GM18499 (cell line): Measurements from ENCODE around the gene GRAMD1B.

ENCODE experiments used
- ATAC-seq: cut with Tn5 transposase; IDR thresholded peaks from one replicate; pipeline ENCODE4 v1.9.1; 2021; ENCODE audit warnings: moderate number of reproducible peaks; ENCODE audit not compliant: insufficient read depth, unreplicated experiment

The GRAMD1B gene

DNA sequence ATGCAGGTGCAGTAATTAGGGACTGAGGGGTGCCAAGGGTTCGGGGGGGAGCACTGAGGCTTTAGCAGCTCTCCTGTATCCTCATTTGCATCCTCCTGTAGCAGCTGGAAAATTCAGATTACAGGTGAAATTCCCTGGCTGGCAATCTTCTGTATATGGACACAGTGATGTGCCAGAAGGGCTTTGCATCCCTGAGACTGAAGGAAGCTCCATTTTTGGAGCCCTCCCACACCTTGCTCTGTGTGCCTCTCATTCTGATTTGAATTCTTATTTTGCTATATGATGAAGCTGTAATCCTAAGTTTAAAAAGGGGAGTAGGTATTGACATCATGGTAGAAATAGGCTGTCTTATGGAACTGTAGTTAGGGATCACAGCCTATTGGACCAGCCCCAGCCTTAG lies 177.7 kb downstream of the GRAMD1B start:
- ATAC-seq, result no peak

DNA sequence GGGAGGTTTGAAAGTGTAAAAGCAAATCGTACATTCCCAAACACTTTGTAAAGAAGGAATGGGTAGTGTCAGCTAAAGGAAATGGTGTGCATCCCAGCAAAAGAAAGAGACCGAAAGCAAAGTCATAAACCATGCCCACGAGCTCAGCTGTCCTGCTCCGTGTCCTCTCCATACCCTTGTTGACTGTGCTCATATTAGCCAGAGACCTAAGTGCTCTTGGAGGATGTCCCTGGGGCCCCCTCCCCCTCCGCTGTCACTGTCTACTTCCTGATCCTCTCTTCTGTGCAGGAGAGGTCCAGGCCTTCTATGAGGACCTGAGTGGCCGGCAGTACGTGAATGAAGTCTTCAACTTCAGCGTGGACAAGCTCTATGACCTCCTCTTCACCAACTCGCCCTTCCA lies 178.3 kb downstream of the GRAMD1B start:
- no peak for ATAC-seq

DNA sequence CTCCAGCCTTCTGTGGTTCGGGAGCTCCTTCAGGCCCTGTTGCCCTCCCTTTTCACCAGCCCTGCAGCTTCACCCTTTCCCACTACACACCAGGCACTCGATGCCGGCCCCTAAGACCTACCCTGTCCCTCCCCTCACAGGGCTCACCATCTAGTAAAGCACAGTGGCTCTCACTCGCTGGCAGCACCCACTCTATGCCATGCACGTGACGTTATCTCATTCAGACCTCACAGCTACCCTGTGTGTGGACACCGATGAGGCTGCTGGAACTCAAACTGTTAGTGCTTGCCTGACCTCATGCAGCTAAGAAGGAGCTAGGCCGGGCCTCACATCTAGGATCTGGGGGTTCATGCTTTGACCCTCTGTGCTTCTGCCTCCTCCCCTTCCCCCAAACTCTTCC lies 178.9 kb downstream of the GRAMD1B start:
- ATAC-seq, result no peak

DNA sequence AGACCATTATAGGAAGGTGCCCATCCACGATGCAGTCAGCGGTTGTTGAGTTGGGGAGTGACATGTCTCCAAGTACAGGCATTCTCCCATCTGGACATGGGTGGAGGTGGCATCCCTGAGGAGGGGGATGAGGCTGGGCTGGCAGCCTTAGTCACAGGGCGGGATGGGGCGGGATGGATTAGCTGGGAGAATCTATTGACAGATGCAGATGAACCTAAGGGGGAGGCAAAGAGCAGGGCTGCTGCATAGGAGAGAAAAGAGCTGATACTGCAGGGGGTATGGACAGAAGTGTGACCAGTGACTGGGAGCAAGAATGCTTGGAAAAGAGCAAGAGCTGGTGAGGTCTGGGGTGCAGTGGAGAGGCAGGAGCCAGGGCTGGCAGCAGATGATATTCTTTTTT lies 181.6 kb downstream of the GRAMD1B start:
- ATAC-seq, result no peak

DNA sequence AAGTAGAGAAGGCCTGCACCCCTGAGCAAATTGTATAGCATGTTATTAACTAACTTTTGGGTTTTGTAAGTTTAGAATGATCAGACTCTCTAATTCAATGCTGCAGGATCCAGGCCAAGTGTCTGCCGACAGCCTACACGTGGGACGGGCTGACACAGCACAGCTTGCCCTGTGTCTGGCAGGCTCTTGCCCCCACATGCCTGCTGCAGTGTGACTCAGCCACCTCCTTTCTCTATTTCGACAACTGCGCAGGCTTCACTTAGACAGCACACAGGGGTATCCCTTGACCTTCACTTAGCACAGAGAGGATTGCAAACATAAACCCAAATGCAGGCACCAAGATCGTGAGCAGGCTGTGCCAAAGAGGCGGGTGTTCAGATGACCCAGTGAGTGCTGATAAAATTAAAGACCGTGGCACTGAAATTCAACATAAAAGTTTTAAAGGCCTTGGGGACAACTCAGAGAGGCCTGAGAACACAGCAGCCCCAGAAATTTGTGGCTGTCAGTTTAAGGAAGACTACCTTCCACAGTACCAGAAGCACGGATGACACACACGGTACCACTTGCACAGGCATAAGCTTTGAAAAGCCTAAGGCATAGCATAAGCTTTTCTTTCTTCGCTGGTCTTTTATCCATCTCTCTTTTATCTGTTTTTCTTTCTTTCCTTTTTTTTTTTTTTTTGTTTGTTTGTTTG lies 186.6 kb downstream of the GRAMD1B start:
- ATAC-seq, result no peak

DNA sequence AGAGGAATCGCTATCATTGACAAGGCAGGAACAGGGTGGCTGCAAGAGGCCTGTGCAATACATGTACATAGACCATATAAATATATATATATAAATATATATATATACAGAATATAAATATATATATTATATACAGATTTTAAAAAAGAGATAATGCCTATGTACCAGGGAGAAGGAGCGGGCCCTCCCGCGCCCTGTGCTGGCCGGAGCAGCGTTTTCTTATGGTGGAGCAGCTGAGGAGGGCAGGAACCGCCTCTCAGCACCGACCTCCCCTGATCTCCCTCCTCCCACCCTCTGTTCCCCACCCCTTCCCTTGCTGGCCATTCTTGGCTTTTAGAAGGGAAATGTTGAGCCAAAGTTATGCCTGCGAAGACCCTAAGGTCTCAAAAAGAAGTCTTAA lies 192.5 kb downstream of the GRAMD1B start:
- ATAC-seq, result no peak

DNA sequence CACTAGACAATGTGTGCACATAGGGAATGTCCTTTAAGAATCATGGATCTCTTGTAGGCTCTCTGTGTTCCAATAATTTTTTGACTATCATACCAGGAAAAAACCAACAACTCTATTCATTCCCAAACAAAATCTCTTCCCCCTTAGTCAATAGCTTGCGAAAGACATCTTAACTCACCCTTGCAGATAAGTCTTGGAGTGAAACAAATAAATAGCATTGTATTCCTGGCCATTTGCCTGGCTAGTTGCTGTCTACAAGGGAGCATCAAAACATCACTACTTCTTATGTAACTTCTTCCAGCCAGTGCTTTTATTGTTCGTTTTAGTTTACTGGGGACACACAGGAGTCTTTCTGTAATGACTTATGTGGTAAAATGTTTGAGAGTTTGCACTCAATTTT lies 194.9 kb downstream of the GRAMD1B start:
- no peak for ATAC-seq

DNA sequence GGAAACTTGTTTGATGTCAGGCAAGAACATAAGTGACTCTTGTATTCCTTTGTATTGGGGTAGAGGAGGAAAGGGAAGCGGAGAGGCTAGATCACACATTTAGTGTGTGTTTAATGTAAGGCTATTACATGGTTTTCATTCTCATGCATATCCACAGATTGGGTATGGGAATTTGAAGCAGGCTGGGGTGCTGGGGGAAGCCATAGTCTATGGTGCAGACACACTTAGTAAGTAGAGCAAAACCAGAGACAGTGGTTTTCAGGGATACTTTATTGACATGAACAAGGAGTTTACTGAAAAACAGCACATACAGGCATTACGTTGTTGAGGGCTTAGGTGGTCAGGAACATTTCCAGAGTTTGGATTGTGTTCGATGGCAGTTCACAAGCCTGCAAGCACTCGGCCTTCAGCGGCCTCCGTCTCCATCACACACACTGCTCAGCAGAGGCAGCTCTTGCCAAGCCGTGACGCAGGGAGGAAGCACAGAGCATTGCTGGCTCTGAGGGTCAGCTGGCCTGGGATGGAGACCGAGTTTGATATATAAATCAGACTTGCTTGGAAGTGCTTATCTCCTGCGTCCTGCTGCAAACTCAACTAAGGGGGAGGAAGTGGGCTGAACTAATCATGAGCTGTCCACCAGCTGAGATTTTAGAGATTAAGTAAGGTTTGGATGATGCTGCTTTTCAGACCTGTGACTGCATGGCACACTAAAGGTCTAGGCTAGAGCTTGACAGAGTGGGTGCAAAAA lies 199.0 kb downstream of the GRAMD1B start:
- ATAC-seq, result no peak

DNA sequence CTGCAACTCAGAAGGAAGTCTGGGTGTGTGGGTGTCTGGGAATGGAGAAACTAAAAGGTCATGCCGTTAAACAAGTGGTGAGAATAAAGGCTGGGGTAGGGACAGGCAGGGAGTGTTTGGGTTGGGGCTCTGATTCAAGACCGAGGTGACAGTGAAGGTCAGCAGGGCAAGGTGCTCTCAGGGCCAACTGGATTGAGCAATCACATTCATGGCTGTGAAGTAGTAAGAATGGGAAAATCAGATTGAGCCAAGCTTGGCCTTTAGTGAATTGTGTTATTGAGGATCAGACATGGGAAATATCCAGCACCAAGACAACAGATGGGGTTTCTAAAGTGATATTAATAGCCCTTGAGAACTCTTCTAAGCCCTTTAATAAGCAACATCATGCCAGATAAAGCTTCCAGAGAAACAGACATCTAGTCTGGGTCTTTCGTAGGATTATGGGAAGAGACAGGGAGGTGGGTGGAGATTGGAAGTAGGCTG lies 200.1 kb downstream of the GRAMD1B start:
- ATAC-seq, result no peak

DNA sequence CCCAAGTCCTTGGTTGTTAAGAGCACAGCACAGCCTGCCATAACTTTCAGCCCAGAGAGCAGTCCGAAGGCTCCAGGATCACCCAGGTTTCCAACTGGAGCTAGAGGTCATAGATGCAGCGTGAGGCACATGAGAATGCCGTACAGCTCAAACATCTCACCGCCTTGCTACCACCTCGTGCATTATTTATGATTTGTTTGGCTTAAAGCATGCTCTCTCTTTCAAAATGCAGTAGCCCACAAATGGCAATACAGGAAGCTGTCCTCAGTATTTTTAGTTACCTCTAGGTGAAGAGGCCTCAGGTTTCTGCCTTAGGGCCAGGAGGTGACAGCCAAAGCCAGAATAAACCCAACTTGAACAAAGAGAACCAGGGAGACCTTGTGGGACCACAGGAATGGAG lies 210.0 kb downstream of the GRAMD1B start:
- ATAC-seq, result no peak

DNA sequence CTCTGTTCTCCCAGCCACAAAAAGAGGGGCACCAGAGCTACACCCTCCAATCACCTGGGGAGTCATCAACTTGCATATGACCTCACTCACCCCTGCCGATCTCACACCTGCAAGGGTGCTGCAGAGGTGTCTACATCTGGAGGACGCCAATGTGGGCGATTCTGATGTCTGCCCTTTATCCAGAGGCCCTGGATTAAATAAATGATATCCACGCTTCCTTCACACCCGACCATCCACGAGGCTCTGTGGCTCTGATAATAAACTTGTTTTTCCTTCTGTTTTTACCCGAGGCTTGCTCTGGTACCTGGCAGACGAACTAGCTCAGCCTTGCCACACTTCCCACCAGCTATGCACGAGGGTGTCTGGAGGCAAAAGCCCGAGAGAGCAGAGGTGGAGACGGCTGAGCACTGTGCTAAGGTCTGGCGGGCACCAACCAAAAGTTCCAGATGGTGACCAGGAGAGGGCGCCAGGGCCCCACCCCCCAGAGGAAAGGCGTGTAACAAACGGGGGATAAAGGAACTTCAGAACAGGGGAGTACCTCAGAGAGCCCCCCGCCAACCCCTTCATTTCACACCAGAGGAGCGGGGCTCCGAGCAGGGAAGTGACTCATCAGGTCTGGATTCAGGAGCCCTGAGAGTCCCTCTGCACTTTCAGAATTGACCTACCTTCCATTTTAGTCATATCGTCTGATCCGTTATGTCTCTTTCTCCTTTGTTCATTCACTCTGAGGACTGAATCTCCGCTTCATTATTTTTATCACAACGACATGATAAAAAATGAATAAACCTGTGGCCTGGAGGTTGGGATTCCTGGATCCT lies 210.8 kb downstream of the GRAMD1B start:
- no peak for ATAC-seq

DNA sequence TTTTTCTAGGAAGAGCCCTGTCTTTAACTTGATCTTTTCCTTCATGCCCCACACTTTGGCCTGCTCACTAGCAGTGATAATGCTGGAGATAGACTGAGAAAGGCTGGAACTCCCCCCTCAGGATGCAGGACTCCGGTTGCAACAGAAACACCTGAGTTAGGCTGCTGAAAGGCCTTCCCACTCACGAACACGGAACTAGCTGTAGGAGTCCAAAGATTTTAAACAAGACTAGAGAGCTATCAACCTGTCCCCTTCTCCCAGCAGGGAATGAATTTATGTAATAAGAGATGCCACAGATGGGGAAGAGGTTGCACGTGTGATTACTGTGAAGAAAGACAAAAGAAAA lies 211.4 kb downstream of the GRAMD1B start:
- ATAC-seq, result no peak

DNA sequence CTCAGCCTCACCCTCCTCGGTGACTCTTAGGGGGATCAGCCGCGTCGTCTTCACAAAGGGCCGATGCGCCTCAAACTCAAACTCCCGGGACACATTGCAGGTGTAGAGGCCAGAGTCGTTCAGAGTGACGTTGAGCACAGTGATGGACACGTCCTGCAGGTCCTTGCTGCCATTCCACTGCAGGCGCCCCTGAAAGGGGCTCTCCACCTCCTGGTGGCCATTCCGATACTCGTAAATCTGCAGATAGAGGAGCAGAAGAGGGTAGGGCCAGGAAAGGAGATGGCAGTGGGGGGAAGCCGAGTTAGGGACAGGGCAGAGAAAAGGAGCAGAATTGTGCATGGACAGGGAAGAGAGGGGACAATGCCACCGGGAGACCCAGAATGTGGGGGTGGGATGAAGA lies 212.4 kb downstream of the GRAMD1B start:
- ATAC-seq, result no peak

DNA sequence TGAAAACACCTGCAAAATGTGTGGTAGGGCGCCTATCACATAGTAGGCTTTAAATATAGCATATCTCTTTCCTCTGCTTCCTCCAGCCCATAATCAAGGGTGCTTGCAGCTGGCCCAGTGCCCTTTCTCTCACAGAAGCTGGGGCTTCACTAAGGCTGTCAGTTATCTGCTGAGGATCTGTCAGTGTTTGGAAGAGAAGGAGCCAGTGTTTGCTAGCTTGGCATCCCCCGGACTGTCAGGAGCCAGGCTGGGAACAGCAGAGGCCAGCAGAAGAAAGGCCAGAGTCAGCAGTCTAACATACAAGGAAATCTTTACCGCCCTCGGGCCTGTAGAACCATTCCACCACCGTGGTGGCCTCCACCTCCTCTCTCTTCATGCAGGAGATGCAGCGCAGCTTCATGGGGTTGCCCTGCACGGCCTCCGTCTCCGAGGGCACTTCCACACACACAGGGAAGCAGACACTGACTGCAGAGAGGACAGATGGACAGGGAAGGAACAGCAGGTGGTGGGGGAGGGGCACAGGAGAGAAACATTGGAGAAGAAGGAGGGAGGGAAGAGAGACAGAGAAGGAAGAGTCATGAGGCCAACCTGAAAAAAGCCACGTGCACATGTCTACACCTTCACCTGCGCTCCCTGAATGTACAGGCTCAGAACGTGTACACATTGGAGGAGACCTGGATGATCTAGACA lies 215.4 kb downstream of the GRAMD1B start:
- no peak for ATAC-seq

DNA sequence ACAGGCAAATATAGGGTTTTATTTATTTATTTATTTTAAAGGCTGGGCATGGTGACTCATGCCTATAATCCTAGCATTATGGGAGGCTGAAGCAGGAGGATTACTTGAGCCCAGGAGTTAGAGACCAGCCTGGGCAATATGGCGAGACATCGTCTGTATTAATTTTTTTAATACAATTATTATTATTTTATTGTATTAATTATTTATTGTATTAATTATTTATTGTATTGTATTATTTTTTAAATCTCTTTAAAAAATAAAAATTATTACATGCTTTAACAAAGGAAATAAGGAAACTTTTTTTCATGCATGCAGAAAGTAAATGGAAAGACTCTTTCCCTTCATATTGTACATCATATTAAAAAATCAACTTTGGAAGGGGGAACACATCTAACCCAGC lies 220.8 kb downstream of the GRAMD1B start:
- no peak for ATAC-seq

DNA sequence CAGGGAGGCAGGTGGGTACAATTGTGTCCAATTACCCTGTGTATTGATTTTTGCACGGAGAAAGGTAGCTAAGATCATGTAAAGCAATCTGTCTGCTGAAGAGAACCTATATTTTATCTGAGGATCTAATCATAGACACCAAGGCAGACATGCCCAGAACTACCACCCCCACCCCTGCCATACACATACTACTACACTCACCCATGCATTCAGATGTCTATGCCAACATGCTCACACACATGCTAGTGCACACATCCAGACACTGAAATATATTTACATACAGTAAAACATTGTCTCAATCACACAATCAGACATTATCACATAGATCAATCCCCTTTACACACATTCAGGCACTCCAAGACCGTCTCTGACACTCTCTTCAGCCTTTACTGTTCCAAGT lies 222.5 kb downstream of the GRAMD1B start:
- ATAC-seq, result no peak

DNA sequence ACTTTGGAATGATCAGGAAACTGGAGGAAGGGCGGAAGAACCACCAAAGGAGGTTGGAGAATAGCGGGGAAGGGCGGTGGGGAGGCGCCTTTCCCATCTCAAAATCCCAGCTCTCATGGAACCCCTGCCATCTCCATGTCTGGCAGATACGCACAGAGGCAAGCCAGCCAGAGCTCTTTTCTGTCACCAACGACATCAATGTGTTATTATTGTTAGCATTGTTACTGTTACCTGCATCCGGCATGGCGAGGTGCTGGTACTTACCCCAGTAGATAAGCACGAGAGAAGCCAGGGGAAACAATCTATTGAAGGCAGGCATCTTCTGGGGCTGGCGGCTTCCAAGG lies 223.4 kb downstream of the GRAMD1B start:
- no peak for ATAC-seq

DNA sequence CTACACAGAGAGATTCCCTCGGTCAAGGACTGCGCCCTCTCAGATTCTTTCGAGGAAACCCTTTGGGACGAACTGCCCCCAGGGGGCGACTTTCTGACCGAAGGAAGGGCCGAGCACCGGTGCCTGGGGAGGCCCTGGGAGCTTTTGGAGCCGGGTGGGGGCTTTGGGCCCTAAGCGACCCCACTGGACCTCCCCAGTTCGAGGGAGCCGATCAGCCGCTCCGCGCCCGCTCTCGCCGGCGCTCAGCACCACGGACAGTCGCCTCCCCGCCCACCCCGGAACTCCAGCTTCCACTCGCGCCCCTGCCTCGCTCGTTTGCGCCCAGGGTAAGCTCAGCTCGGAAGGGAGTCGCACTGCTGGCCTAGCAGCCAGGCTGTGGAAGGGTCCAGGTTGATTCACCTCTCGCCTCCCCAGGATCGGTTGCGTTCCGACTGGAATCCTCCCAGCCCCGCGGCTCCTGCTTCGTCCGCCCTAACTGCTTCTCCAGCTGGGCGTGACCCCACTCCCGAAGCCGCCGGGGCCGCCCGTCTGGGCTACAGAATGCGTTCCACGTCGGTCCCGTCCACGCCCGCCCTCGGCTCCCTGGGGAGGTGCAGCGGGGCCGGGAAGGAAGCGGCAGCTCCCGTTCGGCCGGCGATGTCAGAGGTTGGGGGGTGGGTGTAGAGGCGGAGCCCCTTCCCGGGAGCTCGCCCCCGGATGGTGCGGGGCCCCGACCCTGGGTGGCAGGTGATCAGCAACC lies 223.9 kb downstream of the GRAMD1B start:
- ATAC-seq, result no peak

DNA sequence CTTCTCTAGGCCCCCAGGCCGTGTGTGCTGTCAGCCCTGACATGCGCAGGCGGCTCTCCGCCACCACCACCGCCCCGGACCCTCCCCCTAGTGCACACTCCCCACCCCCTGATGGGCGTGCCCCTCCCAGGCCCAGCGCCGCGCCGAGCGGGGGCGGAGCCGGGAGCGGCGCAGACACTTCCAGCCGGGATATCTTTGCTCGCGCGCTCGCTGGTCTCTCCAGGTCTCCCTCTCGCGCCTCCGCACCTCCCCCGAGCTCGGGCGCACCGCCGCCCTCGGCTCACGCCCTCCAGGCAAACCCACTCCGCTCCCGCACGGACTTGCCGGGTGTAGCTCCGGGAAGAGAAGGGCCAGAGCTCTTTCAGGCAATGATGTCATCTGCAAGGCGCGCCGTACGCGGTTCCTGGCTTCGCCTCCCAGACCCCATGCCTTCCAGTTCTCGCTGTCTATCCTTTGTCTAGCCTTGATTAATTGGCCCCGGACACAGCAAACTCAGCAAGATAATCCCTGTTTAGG lies 224.6 kb downstream of the GRAMD1B start, which contains the start of gene SCN3B:
Gene SCN3B, minus strand, starts transcription at position 59 of the 516 bp plus-strand sequence. CDS start 823 bp downstream, outside the sequence.
- no peak for ATAC-seq

DNA sequence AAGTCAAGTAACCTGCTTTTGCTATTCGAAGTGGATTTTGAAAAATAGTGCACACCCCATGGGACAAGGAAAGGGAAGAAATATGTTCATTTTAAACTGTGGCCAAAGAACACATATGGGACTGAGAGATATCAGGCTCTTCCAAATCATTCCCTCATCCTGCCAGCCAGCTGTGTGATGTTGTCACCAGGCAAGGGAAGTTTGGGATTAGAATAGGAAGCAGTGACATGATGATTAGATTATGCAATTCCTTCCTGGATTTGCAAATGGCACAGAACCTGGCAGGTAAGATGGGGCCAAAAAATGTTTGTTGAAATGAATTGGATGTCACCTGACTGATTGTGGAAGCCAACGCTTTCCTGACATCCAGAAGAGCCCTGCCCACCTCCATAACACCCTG lies 229.2 kb downstream of the GRAMD1B start:
- ATAC-seq, result no peak
